PC-9 (cell line): Measurements from ENCODE around the gene KCTD6. TPM values are rescaled to one million over a fixed set of nuclear protein-coding genes. Genes with fewer than 3 reads are reported as not detected.
A peak's percentile ranks its signal among the peaks of the same experiment; 100 is the strongest.

Experiments used
- BruUV-seq: library from RNA; stranded (reverse); fragments of 400-500 nt; replicated peaks from 2 replicates; lab custom pipeline; 2021; lab: Mats Ljungman, UMichigan
- CTCF ChIA-PET: fragments of 300-600 bp; sonication (Branson Sonifier 250); formaldehyde crosslinking; loops from one replicate; lab custom pipeline; 2022; ENCODE audit warnings: antibody characterized with exemption; lab: Charles Lee
- POLR2A ChIA-PET: fragments of 300-600 bp; sonication (Branson Sonifier 250); formaldehyde crosslinking; loops from one replicate; lab custom pipeline; 2022; ENCODE audit warnings: antibody characterized with exemption; ENCODE audit not compliant: unreplicated experiment; lab: Charles Lee
- DNase-seq, 2 experiments: peaks; one replicate each; pipeline versions ENCODE4 v3.0.0 to v3.0.0-alpha.2; 2015 to 2022; ENCODE audit warnings: mixed read lengths in 1 of 2
- H2AFZ ChIP-seq: fragments of 200-600 bp; sonication (generic); 2 replicates; pipeline ENCODE4 v1.8.1; 2017; ENCODE audit warnings: antibody characterized with exemption
- H3F3A ChIP-seq: fragments of 200-600 bp; sonication (generic); 2 replicates; pipeline ENCODE4 v1.8.1; 2017; ENCODE audit warnings: antibody characterized with exemption, mild to moderate bottlenecking, low read depth; ENCODE audit not compliant: insufficient read depth
- H3K27ac ChIP-seq: fragments of 200-600 bp; sonication (generic); 2 replicates; pipeline ENCODE4 v1.6.1; 2016; ENCODE audit warnings: mixed run types
- H3K27me3 ChIP-seq: fragments of 200-600 bp; sonication (generic); 2 replicates; pipeline ENCODE4 v1.6.1; 2016; ENCODE audit warnings: low read depth, mixed run types; ENCODE audit not compliant: insufficient read depth
- H3K36me3 ChIP-seq: fragments of 200-600 bp; sonication (generic); 2 replicates; pipeline ENCODE4 v1.6.1; 2016; ENCODE audit warnings: low read depth, mixed run types
- H3K4me1 ChIP-seq: fragments of 200-600 bp; sonication (generic); replicated peaks from 2 replicates; pipeline ENCODE4 v1.6.1; 2016; ENCODE audit warnings: mixed run types; ENCODE audit not compliant: insufficient read depth
- H3K4me2 ChIP-seq: fragments of 200-600 bp; sonication (generic); 2 replicates; pipeline ENCODE4 v1.6.1; 2017; ENCODE audit warnings: mixed run types
- H3K4me3 ChIP-seq: fragments of 200-600 bp; sonication (generic); 2 replicates; pipeline ENCODE4 v1.6.1; 2016; ENCODE audit warnings: mixed run types
- H3K79me2 ChIP-seq: fragments of 200-600 bp; sonication (generic); 2 replicates; pipeline ENCODE4 v1.6.1; 2017; ENCODE audit warnings: low read depth, mixed run types
- H3K9me2 ChIP-seq: fragments of 200-600 bp; sonication (generic); 2 replicates; pipeline ENCODE4 v1.8.1; 2017; ENCODE audit warnings: mild to moderate bottlenecking; ENCODE audit not compliant: insufficient read depth
- H3K9me3 ChIP-seq: fragments of 200-600 bp; sonication (generic); 2 replicates; pipeline ENCODE4 v1.8.1; 2016; ENCODE audit warnings: low read depth; ENCODE audit not compliant: insufficient read depth
- H4K20me1 ChIP-seq: fragments of 200-600 bp; sonication (generic); 2 replicates; pipeline ENCODE4 v1.8.1; 2017; ENCODE audit not compliant: insufficient read depth
- CTCF ChIP-seq: fragments of 200-600 bp; sonication (generic); conservative IDR thresholded peaks from 2 replicates; pipeline ENCODE4 v1.6.1; 2017; ENCODE audit warnings: mixed run types, antibody characterized with exemption, mild to moderate bottlenecking, moderate library complexity
- EZH2 ChIP-seq: fragments of 200-600 bp; sonication (generic); IDR thresholded peaks from 2 replicates; pipeline ENCODE4 v1.8.0; 2017; ENCODE audit warnings: antibody characterized with exemption, low read depth
- intact Hi-C: fragments of 100-400 bp; cut with micrococcal nuclease; formaldehyde crosslinking; loops from one replicate; pipeline ENCODE4 v1.10.0; 2022; ENCODE audit not compliant: unreplicated experiment
- total RNA-seq: library from RNA; stranded (reverse); gene quantifications from 2 replicates; pipeline ENCODE4 v1.2.3, GENCODE V29; 2021

Gene KCTD6
- total RNA-seq, 1 experiment from 2014 or later: 10.3 TPM

- Histone ChIP-seq H3K27ac (no peak overlapping the region), H3K9me3 (no peaks in the 10 kb centered on the region), H3K4me3 (no peak overlapping the region), H2AFZ (no peak overlapping the region), H4K20me1 (no peaks in the 10 kb centered on the region), H3K27me3 (no peaks in the 10 kb centered on the region), H3F3A (peaks cover 5% of the 10 kb centered on the region; the same call in 1 of the 2 replicates), H3K79me2 (no peaks in the 10 kb centered on the region), H3K9me2 (no peaks in the 10 kb centered on the region), H3K4me1 (peaks cover 24% of the 10 kb centered on the region), H3K4me2 (no peak overlapping the region), H3K36me3 (no peaks in the 10 kb centered on the region)
- intact Hi-C loops: loop anchor here (1.0 to 5.0 kb wide), 3 partner anchors 28 to 141 kb away; no protein-coding TSS in a partner anchor
- TF ChIP-seq CTCF (no peak), EZH2 (no peak)
- peak in 1 of 2 experiments; percentile 39 for DNase-seq
- ChIA-PET POLR2A (no interaction called here), CTCF (no interaction called here)
- no TSS peak for BruUV-seq
These were observed 29.1 kb upstream of the KCTD6 start for GRCh38 chr3:58462829-58463180.

- POLR2A ChIA-PET: interaction anchor here (0.6 to 0.7 kb wide), 2 partner anchors 8 to 24 kb away, joined by 3 to 4 read pairs; no protein-coding TSS in a partner anchor
- CTCF ChIA-PET: no interaction called here
- Histone ChIP-seq H3K9me2 (no peaks in the 10 kb centered on the region), H3K9me3 (no peaks in the 10 kb centered on the region), H3K4me2 (peak overlapping the region; percentile 29), H3K4me1 (peaks cover 29% of the 10 kb centered on the region), H3K79me2 (no peaks in the 10 kb centered on the region), H4K20me1 (no peaks in the 10 kb centered on the region), H3K36me3 (no peaks in the 10 kb centered on the region), H3K27me3 (no peaks in the 10 kb centered on the region), H3K4me3 (no peak overlapping the region), H2AFZ (no peak overlapping the region), H3K27ac (no peak overlapping the region), H3F3A (peaks cover 5% of the 10 kb centered on the region; the same call in 1 of the 2 replicates)
- TF ChIP-seq EZH2 (no peak), CTCF (peak; percentile 85)
- DNase-seq: peak; percentile 71 to 77
- intact Hi-C loops: loop anchor here (1.0 to 5.0 kb wide), 3 partner anchors 28 to 141 kb away; no protein-coding TSS in a partner anchor
- no TSS peak for BruUV-seq
These were observed 28.5 kb upstream of the KCTD6 start for GRCh38 chr3:58463181-58463941.

- ChIA-PET POLR2A (interaction anchor here (0.7 kb wide), 1 partner anchor 7 kb away, joined by 4 read pairs; no protein-coding TSS in a partner anchor), CTCF (no interaction called here)
- no peak overlapping the region for H3K27ac ChIP-seq
- no peaks in the 10 kb centered on the region for H3K9me3 ChIP-seq
- DNase-seq: no peak
- H3K36me3 ChIP-seq: no peaks in the 10 kb centered on the region
- H2AFZ ChIP-seq: no peak overlapping the region
- H3F3A ChIP-seq: peaks cover 8% of the 10 kb centered on the region; the same call in 1 of the 2 replicates
- peaks cover 35% of the 10 kb centered on the region for H3K4me1 ChIP-seq
- no peak overlapping the region for H3K4me3 ChIP-seq
- H4K20me1 ChIP-seq: no peaks in the 10 kb centered on the region
- no peaks in the 10 kb centered on the region for H3K9me2 ChIP-seq
- H3K27me3 ChIP-seq: no peaks in the 10 kb centered on the region
- TF ChIP-seq EZH2 (no peak), CTCF (no peak; the same call in 1 of the 2 replicates)
- no peaks in the 10 kb centered on the region for H3K79me2 ChIP-seq
- intact Hi-C loops: loop anchor here (1.0 to 5.0 kb wide), 3 partner anchors 27 to 142 kb away; no protein-coding TSS in a partner anchor
- peak overlapping the region; percentile 29; the same call in 1 of the 2 replicates for H3K4me2 ChIP-seq
- BruUV-seq: no TSS peak
These were observed 28.0 kb upstream of the KCTD6 start for GRCh38 chr3:58463942-58464271.
